Measurements from ENCODE around the gene HSPBP1. TPM values are rescaled to one million over a fixed set of nuclear protein-coding genes. Genes with fewer than 3 reads are reported as not detected.

HSPBP1 gene
- total RNA-seq, 2 donors from 2014 or later: 26.8 to 26.9 TPM

- no peak overlapping the region for H3K4me3 ChIP-seq
- TF ChIP-seq, protein P1, sequence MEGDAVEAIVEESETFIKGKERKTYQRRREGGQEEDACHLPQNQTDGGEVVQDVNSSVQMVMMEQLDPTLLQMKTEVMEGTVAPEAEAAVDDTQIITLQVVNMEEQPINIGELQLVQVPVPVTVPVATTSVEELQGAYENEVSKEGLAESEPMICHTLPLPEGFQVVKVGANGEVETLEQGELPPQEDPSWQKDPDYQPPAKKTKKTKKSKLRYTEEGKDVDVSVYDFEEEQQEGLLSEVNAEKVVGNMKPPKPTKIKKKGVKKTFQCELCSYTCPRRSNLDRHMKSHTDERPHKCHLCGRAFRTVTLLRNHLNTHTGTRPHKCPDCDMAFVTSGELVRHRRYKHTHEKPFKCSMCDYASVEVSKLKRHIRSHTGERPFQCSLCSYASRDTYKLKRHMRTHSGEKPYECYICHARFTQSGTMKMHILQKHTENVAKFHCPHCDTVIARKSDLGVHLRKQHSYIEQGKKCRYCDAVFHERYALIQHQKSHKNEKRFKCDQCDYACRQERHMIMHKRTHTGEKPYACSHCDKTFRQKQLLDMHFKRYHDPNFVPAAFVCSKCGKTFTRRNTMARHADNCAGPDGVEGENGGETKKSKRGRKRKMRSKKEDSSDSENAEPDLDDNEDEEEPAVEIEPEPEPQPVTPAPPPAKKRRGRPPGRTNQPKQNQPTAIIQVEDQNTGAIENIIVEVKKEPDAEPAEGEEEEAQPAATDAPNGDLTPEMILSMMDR (IDR thresholded peaks at IDR 0.05): no peak
- no peak overlapping the region for H3K27ac ChIP-seq
- H3K9me3 ChIP-seq: no peaks in the 10 kb centered on the region
- ATAC-seq (ENCODE audit: insufficient number of reproducible peaks, low FRiP score, low read depth): no peak
- no peaks in the 10 kb centered on the region for H3K27me3 ChIP-seq (replicated peaks; ENCODE audit: insufficient read depth)
- no peaks in the 10 kb centered on the region for H3K4me1 ChIP-seq (ENCODE audit: control insufficient read depth in 1 of 2, low read depth in 2 of 2)
- no peaks in the 10 kb centered on the region for H3K36me3 ChIP-seq
- DNase-seq (ENCODE audit: low spot score): no peak
Measured at GRCh38 chr19:55314396-55314795, 34.5 kb upstream of the HSPBP1 start.

DNA sequence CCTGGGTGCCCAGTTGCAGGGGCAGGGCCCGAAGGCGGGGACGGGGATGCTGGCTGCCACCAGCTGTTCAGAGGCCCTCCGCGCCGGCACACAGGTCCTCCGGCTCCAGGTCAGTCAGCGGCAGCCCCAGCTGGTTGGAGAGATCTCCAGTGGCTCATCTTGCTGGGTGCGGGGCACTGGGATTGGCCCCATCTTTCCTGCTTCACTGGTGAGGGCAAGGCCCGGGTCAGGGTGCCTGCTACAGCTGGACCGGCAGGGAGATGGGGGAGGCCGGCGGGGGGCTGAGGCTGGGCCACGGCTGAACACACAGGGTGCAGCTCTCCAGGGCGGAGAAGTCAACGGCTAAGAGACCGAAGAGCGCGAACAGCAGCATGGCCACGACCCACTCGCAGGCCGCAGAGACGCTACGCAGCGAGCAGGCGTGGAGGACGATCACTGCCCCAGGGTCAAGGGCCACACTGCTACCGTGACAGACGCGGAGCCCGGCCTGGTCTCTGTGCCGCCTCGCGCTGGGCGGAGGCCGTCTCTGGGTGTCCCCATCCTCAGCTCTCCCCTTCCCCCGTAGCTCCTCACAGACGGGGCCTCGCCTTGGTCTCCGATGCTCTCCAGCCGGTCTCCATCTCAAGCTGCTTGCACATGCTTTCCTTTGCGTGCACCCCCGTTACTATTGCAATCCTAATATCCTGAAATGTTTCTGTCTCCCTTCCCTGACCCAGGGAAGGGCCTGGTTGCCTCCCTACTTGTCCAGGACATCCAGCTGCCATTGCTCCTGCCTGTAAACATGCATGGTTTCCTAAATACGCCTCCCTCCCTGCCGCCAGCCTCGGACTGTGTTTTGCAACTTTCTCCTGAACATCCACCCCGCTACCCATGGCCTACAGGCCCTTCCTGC, 33.0 kb upstream of the HSPBP1 start:
- ATAC-seq (ENCODE audit: insufficient number of reproducible peaks, low FRiP score, low read depth) (no peak), DNase-seq (ENCODE audit: low spot score) (no peak)
- Histone ChIP-seq H3K27me3 (replicated peaks; ENCODE audit: insufficient read depth) (no peaks in the 10 kb centered on the region), H3K4me3 (no peak overlapping the region), H3K27ac (no peak overlapping the region), H3K36me3 (no peaks in the 10 kb centered on the region), H3K4me1 (ENCODE audit: control insufficient read depth in 1 of 2, low read depth in 2 of 2) (no peaks in the 10 kb centered on the region), H3K9me3 (no peaks in the 10 kb centered on the region)
- TF ChIP-seq, protein P1 (IDR thresholded peaks at IDR 0.05): no peak

DNA sequence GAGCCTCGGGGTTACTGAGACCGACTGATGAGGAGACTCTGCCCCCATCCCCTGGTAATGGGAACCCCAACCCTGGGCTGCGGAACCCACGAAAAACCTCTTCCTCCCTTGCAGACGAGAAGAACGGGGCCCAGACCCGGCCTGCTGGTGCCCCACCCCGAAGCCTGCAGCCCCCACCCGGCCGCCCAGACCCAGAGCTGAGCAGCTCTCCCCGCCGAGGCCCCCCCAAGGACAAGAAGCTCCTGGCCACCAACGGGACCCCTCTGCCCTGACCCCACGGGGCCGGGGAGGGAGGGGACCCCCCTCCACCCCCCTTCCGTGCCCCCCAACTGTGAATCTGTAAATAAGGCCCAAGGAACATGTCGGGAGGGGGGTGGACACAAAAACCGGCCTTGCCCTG, 31.9 kb upstream of the HSPBP1 start:
- ATAC-seq (ENCODE audit: insufficient number of reproducible peaks, low FRiP score, low read depth) (no peak), DNase-seq (ENCODE audit: low spot score) (no peak)
- Histone ChIP-seq H3K27ac (no peak overlapping the region), H3K36me3 (peaks cover 5% of the 10 kb centered on the region), H3K9me3 (no peaks in the 10 kb centered on the region), H3K4me1 (ENCODE audit: control insufficient read depth in 1 of 2, low read depth in 2 of 2) (no peaks in the 10 kb centered on the region), H3K27me3 (replicated peaks; ENCODE audit: insufficient read depth) (no peaks in the 10 kb centered on the region), H3K4me3 (no peak overlapping the region)
- TF ChIP-seq, protein P1 (IDR thresholded peaks at IDR 0.05): no peak

DNA sequence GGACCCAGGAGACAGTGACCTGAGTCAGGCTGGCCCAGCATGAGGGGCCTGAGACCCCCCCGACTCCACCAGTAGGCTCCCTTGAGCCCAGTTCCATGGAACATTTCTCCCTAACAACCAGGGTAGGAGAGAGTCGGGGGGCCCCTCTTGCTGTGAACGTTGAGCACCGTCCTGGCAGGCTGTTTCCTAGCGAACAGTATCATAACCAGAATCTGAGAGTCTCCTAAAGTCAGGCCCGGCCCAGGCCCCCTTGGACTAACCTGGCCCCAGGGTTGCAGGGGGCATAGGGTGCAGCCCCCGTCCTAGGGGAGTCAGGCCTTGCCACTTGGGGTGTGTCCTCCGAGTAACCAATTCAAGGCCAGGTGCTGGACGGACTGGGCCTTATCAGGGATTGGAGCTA, 31.5 kb upstream of the HSPBP1 start:
- no peak overlapping the region for H3K27ac ChIP-seq
- no peaks in the 10 kb centered on the region for H3K9me3 ChIP-seq
- TF ChIP-seq, protein P1 (IDR thresholded peaks at IDR 0.05): no peak
- H3K4me1 ChIP-seq (ENCODE audit: control insufficient read depth in 1 of 2, low read depth in 2 of 2): no peaks in the 10 kb centered on the region
- H3K27me3 ChIP-seq (replicated peaks; ENCODE audit: insufficient read depth): no peaks in the 10 kb centered on the region
- no peak for ATAC-seq (ENCODE audit: insufficient number of reproducible peaks, low FRiP score, low read depth)
- H3K4me3 ChIP-seq: no peak overlapping the region
- peaks cover 7% of the 10 kb centered on the region for H3K36me3 ChIP-seq
- no peak for DNase-seq (ENCODE audit: low spot score)

DNA sequence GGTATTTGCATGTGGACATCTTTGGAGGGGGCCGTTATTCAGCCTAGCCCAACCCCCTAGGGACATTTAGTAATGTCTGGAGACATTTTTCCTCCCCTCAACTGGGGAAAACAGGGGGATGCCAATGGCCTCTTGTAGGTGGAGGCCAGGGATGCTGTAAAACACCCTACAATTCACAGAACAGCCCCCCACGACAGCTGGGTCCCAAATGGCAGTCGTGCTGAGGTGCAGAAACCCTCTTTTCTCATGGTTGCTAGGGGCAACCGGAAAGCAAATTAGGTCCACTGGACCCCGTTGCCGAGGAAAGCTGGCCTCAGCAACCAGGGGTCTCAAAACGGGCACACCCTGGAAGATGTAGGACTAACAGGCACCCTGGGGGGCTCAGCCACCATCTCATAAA, 30.6 kb upstream of the HSPBP1 start:
- TF ChIP-seq, protein P1 (IDR thresholded peaks at IDR 0.05): no peak
- Histone ChIP-seq H3K36me3 (peaks cover 7% of the 10 kb centered on the region), H3K4me1 (ENCODE audit: control insufficient read depth in 1 of 2, low read depth in 2 of 2) (no peaks in the 10 kb centered on the region), H3K27me3 (replicated peaks; ENCODE audit: insufficient read depth) (no peaks in the 10 kb centered on the region), H3K27ac (no peak overlapping the region), H3K9me3 (no peaks in the 10 kb centered on the region), H3K4me3 (no peak overlapping the region)
- ATAC-seq (ENCODE audit: insufficient number of reproducible peaks, low FRiP score, low read depth): no peak
- no peak for DNase-seq (ENCODE audit: low spot score)
